Measurements from ENCODE around the gene SIK2.

SIK2 gene

DNA sequence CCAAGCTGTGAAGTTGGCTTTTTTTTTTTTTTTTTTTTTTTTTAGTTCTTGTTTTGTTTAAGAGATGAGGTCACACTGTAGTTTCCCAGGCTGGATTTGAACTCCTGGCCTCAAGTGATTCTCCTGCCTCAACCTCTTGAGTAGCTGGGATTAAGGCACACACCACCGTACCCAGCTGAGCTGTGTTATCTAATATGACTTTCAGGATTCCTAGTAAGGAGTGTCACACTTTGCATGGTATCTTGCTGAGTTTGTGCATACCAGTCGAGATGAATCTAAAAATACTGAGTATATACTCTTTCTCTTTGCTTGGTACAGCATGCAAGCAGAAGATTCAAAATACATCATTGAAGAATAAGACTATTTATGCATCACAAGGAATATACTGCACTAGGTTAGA is 58.6 kb downstream of the SIK2 start:
- no peak for DNase-seq

- DNase-seq: no peak
Observed at GRCh38 chr11:111663820-111664219, 61.6 kb downstream of the SIK2 start.

- peak; percentile 48 for DNase-seq
Observed at GRCh38 chr11:111665777-111666176, 63.5 kb downstream of the SIK2 start.

GRCh38 chr11:111668980-111669379 is 66.7 kb downstream of the SIK2 start:
- no peak for DNase-seq

DNA sequence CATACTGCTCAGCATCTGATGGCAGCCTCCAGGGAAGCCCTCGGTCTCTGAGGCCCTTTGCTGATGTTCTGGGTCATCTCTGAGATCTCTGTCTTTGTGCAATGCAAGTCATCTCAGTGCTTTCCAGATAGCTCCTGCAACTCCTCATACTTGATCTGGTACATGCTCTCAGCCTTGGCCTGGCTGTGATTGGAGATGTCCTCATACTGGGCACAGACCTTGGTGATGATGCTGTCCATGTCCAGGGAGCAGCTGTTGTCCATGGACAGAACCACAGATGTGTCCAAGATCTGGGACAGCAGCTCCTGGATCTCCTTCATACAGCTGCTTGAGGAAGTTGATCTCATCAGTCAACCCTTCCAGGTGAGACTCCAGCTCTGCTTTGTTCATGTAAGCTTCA is 69.1 kb downstream of the SIK2 start:
- DNase-seq: no peak

DNA sequence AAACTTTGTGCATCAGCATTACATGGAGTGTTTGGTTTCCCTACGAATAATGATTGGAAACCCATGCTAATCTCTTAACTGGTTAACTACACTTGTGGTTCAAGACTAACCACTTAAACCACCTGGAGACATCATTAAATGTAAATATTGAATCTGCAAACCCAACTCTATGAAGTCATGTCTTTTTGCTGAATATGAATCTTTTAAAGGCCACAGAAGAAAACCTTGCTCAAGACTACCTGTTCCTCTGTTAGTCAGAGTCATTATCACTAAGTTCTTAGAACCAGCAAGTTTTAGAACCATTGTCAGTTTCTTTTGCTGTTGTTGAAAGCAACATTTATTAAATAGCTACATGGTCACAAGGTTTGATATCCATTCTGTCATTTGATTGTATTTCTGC is 70.7 kb downstream of the SIK2 start:
- DNase-seq: no peak

- no peak for DNase-seq
Observed at GRCh38 chr11:111674941-111675340, 72.7 kb downstream of the SIK2 start.

DNA sequence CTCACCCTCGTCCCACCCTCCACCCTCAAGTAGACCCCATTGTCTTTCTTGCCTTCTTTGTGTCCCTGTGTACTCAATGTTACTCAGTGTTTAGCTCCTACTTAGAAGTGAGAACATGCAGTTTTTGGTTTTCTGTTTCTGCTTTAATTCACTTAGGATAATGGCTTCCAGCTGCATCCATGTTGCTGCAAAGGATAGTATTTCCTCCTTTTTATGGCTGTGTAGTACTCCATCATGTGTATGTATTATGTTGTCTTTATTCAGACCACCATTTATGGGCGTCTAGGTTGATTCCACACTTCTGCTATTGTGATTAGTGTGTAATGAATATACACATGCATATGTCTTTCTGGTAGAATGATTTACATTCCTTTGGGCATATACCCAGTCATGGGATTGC is 73.6 kb downstream of the SIK2 start:
- no peak for DNase-seq

- no peak for DNase-seq
Observed at GRCh38 chr11:111676878-111677585, 74.8 kb downstream of the SIK2 start.

DNA sequence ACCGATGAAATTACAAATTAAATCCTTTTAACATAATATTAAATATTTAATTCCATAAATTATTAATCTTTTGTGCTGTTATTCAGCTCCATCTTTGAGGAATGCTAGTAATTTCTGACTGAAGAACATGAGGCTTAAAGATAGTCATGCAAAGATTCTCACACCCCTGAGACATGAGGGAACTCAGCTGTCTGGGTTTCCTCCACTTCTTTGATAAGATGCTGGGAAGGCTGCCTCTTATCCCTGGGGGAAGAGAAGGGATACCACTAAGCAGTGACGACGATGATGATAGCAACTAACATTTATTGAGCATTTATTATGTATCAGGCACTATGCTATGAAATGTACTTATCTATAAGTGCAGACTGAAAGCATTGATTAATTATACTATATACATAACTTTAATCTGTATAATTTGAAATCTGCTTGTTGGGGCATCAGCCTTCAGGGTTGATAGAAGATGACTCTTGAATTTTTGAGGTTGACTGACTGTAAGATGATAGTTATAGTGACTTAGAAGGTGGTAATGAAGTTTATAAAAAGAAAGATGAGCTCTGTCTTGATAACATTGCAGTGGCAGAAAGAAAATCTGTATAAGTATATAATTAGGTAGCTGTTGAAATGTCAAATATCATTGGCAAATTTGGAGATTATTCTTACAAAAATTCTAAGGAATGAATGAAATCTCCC is 78.4 kb downstream of the SIK2 start:
- no peak for DNase-seq

- no peak for DNase-seq
Observed at GRCh38 chr11:111683806-111684205, 81.6 kb downstream of the SIK2 start.

- DNase-seq: no peak
Observed at GRCh38 chr11:111684251-111684650, 82.0 kb downstream of the SIK2 start.

DNA sequence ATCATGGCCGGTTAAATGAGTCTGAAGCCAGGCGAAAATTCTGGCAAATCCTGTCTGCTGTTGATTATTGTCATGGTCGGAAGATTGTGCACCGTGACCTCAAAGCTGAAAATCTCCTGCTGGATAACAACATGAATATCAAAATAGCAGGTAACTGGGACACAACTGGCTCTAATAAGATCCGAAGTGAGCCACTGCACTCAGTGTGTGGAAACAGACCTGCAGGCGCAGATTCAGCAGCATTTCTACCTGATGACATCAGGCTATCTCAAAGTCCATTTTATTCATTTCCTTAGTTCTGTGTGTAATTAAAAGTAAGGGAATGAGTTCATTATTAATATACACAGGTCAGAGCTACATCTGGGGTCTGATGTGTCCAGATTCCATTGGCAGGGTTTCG is 85.8 kb downstream of the SIK2 start:
- DNase-seq: no peak

DNA sequence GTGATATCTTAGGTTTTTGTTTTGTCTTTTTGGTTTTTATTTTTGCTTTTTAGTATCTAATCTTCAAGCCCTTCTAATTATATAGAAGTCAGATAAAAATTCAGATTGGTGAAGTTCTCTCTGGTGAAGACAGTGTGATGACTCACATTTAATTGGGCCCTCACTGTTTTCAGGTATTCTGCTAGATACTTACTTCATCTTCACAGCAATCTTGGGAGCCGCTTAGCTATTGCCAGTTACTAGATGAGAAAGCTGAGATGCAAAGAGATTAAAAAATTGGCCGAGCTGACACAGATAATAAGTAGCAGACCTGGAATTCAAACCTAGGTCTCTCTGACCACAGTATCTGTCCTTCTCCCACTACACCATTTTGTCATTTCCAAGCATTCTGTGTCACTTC is 88.9 kb downstream of the SIK2 start:
- DNase-seq: no peak

DNA sequence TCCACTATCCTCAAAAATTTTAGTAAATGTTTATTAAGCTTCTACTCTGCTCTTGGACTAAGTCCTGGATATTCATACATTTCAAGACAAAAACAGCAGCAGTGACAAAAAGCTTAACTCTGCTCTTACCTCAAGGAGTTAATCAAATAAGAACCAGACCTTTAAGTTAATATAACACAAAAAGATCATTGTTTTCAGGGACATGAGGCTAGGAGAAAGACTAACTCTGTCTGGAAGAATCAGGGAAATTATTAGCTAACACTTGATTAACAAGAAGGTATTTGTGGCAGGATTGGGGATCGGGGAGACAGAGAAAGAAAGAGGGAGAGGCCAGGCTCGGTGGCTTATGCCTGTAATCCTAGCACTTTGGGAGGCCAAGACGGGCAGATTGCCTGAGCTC is 89.5 kb downstream of the SIK2 start:
- peak; percentile 7 for DNase-seq

- no peak for DNase-seq
Observed at GRCh38 chr11:111693224-111693937, 91.1 kb downstream of the SIK2 start.

- no peak for DNase-seq
Observed at GRCh38 chr11:111694851-111695250, 92.6 kb downstream of the SIK2 start.

DNA sequence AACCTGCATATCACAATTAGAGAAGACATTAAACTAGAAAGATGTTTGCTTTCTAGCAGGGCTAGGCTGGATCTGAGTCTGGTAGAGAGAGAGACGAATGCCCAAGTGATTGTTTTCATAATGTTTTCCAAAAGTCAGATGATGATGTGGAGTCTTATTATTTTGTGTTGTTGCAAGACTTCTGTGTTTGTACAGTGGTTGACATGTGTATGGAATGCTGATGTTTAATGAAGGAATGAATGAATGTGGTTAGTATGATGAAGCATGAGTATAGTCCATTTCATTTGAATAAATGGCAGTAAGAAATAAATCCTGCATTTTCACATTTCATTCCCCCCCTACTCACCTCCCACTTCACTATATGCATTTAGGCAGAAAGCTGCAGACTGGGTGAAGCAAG is 94.3 kb downstream of the SIK2 start:
- DNase-seq: no peak

- DNase-seq: peak; percentile 20
Observed at GRCh38 chr11:111697933-111698371, 95.7 kb downstream of the SIK2 start.

DNA sequence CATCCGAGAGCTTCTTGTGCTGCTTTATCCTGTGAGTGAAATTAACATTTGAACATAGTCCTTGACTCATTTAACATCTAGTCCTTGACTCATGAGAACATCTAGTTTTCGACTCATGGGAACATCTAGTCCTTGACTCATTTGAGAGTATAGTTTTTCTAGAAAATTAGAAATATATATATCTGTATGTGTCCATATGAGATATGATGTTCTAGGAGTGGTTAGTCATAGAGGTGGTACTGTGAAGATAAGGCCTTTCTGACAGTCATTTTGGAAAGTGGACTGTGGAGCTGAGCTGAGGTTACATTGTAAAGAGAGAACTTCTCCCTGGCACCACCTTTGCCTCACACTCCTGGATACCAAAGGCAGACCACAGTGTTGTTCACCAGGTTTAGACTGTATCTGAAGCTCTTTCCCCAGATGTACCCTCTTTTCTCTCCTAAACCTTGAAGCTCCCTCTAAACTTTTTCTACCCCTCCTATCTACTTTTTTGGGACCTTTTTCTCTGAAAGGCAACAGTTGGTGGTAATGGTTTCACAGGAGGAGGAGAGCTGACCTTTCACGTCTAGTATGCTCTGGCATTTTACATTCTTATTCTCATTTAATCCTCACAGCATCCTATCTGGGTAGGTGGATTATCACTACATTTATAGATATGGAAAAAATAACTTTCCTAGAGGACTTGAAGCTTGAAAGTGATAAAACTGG is 96.8 kb downstream of the SIK2 start:
- DNase-seq: peak; percentile 96

DNA sequence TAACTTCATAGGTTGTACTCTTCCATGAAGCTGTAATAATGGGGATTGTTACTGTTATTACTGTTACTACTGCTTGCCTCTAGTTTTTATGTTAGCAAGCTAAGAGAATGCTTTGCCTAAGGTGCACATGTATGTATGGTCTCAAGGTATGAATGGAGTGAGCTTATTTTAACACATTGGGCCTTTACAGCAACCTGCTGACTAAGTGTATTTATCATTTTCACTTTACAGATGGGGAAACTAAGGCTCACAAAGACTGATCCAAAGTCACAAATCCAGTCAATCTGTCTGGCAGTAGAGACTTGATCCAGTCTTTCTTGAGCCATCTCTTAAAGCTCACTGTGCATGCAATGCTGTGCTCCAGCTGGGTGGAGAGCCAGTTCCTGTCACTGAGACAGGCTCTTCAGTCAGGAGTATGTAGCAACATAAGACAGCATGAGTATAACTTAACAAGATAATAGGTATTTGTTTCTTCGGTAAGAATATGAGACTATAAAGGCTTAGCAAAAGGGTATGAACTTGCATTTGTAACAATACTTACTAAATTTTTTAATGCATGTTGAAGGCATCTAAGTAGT is 97.4 kb downstream of the SIK2 start:
- peak; percentile 50 for DNase-seq

DNA sequence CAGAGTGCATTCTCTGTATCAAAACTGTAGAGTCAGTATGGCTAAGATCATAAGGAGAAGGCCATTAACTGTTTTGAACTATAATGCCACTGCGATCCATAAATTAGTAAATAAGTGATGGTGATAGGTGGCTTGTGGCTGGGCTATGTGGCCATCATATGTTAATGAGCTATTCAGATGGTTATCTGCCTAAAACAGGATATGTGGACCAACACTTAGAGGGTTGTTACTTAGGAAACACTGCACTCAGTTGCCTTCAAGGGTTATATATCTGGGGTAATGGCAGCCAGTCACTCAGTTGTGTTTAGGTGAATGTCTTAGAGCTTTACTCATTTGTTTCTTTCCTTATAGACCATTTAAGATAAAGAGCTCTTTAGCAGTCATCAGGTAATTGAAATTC is 97.9 kb downstream of the SIK2 start:
- peak; percentile 39 for DNase-seq

DNA sequence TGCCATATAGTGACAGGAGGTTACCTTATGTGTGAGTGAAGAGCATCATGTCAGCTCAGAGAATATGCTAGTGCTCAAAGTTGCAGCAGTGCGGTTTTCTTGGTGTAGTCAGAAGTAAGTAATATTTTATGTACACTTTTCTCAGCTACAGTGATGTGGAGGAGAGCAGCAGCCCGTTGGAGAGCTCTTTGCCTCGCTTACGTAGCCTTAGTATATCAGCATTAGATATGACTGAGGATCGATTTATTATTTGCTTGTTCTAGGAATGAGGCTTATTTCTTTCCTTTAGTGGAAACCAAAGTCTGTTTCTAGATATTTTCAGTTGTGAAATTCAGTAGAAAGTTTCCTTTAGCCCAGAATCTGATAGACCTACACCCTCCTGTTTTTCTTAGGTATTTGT is 100.4 kb downstream of the SIK2 start:
- DNase-seq: no peak

Data from hematopoietic multipotent progenitor cell treated with erythropoietin and hydrocortisone succinate and interleukin-3 and kit ligand, for 8 days (in vitro differentiated cells).